ENCODE data around the gene MTARC1.

Gene MTARC1

GRCh38 chr1:220772846-220773245 lies 13.9 kb upstream of the MTARC1 start:
- no peak for DNase-seq

DNA sequence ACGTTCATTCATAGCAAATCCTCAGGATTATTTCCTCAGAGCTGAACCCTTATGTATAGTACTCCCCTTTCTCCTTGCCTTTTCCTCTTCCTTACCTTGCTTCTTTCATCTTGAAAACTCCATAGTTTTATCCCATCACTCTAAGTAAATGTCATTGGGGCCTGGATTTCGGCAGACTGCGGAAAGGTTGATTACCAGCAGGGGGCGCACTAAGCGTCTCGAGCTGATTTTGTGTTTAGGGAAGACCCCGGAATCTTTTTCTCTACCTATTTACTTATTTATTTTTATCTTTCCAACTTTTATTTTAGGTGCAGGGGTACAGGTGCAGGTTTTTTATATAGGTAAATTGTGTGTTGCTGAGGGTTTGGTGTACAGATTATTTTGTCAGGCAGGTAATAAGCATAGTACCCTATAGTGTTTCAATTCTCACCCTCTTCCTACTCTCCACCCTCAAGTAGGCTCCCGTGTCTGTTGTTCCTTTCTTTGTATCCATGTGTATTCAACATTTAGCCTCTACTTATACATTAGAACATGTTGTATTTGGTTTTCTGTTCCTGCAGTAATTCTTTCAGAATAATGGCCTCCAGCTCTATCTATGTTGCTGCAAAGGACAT lies 11.4 kb upstream of the MTARC1 start:
- DNase-seq = no peak

DNA sequence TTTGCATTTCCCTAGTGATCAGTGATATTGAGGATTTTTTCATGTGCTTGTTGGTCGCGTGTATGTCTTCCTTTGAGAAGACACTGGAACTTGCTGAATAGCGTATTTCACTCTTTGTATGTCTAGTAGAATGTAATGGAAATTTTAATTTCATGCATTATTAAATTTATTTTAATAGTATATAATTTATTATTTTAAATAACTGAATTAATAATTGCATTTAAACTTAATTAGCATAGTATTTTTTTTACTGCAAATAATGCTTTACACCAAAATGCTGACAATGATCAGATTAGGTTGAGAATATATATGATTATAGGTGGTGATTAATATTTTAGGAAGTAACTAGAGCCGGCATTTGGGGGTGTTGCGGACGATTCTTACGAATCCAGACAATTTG lies 10.5 kb upstream of the MTARC1 start:
- DNase-seq = no peak

- peak; percentile 86 for DNase-seq
Observed at GRCh38 chr1:220776720-220777326, 9.9 kb upstream of the MTARC1 start.

DNA sequence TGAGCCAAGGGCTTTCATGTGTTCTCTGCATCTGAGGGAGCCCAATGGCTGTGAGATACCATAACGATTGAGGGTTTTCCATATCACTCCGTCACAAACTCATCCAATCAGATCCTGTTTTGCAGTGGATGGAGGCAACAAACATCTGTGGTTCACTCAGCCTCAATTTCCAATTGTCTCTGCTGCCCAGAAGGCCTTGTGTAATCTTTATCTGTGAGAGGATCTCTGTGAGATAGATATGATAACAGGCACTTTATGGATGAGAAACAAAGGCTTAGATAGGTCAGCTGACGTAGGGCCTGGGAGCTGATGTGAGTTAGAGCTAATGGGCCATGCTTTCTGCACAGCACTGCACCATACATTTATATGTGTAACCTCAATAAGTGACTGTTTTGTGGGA lies 3.3 kb upstream of the MTARC1 start:
- DNase-seq = no peak

DNA sequence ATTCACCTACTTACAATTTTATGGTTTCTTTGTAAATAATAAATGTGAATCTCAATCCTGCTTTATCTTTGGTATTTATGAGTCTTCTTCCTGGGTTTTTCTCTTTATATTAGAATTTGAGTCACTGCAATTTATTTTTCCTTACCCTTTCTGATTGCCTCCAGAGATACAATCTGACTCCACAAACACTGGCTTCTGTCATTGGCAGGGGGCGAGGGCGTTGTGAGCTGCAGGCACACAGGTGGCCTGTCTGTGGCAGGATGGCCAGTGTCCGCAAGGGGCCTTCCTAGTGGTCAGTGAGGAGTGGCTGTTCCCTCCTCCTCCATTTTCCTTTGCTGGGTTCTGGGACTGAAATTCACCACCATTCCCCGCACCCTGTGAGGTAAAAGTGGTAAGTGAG lies 2.0 kb upstream of the MTARC1 start:
- no peak for DNase-seq

DNA sequence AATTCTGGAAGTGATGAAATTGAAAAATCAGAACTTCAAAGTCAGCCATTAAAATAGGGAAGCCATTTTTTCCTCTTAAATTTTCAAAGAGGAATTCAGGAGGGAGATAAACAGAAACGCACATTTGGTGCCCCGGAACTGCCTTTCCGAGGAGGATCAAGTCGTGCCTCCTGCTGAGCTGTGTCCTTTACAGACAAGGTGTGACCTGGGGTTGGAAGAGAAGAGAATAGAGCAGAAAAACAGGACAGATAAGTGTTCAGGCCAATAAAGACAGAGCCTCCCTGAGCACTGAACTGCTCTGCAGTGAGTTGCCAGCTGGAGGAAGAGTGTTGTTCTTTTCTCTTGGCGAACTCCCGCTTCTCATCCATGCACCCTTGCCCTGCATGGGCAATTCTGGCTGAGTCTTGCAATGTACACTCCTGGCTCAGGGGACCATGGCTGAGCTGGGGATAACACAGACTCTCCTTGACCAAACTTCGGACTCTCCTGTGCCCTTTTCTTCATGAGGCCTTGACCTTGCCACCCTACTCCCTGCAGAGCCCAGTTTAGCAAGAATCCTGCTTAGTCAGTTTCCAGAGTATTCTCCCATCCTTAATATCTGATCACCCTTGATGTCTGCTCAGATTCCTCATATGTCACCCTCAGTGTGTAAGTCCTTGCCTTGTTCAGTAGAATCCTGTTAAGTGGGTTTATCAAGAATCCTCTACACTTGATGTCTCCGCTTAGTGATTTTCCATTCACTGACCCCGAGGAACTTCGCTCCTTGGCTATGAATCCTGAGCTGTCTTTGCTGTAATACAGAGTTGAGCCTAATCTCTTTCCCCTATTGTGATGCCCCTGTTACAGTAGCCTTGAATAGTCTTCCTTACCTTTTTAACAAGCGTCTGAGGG lies 1.3 kb upstream of the MTARC1 start:
- DNase-seq = no peak

DNA sequence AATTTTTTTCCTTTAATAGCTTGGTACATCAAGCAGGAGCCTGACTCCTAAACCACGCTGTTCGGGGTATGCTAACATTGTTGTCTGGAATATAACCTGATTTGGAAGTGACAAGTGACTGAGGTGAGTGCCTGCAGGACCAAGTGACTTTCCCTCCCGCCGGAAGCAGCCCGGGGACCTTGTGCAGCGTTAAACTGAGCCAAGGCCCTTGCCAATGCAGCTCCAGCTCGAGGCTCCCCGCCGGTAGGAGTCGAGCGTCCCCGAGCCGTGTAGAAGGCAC lies 716 bp upstream of the MTARC1 start:
- DNase-seq = no peak

- DNase-seq = peak; percentile 61
Observed at GRCh38 chr1:220787069-220787619, 431 bp downstream of the MTARC1 start.

GRCh38 chr1:220788900-220789299 lies 2.2 kb downstream of the MTARC1 start:
- DNase-seq = no peak

DNA sequence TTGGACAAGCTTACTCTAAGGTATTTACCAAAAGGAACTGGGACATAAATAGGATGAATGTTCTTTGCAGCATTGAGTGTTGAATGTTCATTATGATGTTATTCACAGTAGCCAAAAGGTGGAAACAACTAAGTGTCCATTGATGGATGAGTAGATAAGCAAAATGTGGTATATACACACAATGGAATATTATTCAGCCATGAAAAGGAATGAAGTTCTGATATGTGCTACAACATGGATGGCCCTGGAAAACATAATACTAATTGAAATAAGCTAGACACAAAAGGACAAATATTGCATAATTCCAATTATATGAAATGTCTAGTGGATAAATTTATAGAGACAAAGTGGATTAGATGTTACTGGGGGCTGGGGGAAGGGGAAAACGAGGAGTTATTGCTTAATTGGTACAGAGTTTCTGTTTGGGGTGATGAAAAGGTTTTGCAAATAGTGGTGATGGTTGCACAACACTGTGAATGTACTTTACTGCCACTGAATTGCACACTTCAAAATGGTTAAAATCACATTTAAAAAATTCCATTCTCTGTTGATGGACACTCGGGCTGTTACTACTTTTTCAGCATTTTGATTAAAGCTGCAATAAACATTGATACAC lies 2.9 kb downstream of the MTARC1 start:
- DNase-seq = no peak

DNA sequence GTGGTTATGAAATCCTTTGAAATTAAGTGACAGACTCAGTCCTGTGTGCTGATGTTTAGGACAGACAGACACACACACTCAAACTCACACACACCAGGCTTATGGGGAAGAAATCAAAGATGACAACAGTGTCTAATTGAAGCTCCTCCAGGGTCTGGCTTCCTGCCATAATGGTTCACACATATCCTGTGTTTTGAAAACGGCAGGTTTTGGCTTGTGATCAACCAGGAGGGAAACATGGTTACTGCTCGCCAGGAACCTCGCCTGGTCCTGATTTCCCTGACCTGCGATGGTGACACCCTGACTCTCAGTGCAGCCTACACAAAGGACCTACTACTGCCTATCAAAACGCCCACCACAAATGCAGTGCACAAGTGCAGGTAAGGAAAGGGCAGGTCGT lies 4.6 kb downstream of the MTARC1 start:
- no peak for DNase-seq

GRCh38 chr1:220791956-220792355 lies 5.2 kb downstream of the MTARC1 start:
- no peak for DNase-seq

DNA sequence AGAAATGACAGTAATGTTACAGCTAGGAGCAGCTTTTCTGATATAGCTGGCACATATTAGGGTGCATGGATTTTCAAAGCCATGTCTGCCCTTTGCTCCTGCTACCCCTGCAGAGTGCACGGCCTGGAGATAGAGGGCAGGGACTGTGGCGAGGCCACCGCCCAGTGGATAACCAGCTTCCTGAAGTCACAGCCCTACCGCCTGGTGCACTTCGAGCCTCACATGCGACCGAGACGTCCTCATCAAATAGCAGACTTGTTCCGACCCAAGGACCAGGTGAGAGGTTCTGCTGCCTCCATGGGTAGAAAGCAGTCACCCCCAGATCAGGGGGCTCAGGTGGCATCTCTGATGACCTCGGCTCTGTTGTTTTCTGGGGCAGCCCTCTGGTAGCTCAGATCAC lies 9.8 kb downstream of the MTARC1 start:
- no peak for DNase-seq

DNA sequence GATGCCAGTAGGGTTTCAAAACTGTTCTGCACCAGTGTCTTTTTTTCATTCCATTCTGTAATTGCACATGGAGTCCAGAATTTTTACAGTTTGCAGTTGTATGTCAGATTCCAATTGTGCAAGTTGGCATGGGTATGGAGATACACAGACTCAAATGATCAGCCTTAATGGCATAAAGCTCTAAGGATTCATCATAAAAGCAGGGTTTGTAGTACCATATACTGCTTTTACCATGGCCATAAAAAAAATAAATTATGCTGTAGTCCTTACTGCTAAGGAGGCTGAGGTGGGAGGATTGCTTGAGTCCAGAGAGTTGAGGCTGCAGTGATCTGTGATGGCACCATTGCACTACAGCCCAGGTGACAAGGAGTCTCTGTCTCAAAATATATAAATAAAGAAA lies 10.3 kb downstream of the MTARC1 start:
- no peak for DNase-seq

- DNase-seq = no peak
Observed at GRCh38 chr1:220797553-220797952, 10.8 kb downstream of the MTARC1 start.

GRCh38 chr1:220798338-220798737 lies 11.6 kb downstream of the MTARC1 start:
- no peak for DNase-seq

- DNase-seq = no peak
Observed at GRCh38 chr1:220800262-220800661, 13.5 kb downstream of the MTARC1 start.

- DNase-seq = no peak
Observed at GRCh38 chr1:220803401-220804201, 16.9 kb downstream of the MTARC1 start.

- DNase-seq = no peak
Observed at GRCh38 chr1:220804202-220804586, 17.5 kb downstream of the MTARC1 start.

DNA sequence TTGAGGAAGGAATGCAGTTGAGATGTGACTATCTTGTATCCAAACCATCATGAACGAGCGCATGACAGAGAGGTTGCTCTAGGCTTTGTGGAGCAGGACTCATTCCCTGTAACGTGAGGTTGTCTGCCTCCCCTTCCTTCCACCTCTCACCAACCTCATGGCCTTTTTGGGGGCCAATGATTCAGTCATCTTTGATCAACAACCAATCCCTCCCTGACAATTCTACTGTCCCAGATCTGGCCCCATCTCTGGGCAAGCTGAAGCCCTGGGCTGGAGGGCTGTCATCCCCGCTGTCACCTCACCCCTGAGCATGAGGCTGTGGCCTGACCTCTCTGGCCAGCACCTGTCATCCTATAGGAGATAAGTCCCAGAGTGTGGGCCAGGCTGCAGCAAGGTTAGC lies 19.7 kb downstream of the MTARC1 start:
- no peak for DNase-seq

DNA sequence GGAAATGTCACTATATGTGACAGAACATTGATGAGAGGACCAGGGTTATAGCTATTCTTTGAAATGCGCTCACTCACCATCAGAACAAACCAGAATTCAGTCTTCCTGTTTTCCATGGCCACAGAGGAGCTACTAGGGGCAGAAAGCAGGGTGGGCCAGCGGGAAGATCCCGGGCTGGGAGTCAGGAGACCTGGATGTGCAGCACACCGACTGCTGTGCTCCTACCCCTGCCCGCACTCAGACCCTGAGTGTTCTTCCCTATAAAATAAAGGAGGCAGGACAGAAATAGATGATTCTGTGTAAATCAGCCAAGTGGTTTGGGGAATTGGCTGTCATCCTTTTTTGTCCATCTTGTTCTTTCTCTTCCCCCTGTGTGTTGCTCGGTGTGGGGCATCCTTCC lies 21.0 kb downstream of the MTARC1 start:
- DNase-seq = no peak
